MM.1S (cell line): ENCODE data around the gene IDH1.

Experiments
- DNase-seq: peaks from one replicate; pipeline ENCODE4 v3.0.0-alpha.2; 2015
- H2AFZ ChIP-seq: fragments of 300-600 bp; sonication (generic); 2 replicates; pipeline ENCODE4 v1.6.0; 2016; ENCODE audit warnings: antibody characterized with exemption, low read length
- H3F3A ChIP-seq: fragments of 300-600 bp; sonication (generic); 2 replicates; pipeline ENCODE4 v1.6.1; 2016; ENCODE audit warnings: mild to moderate bottlenecking, antibody characterized with exemption, low read length, moderate library complexity, mixed read lengths; ENCODE audit not compliant: insufficient read depth
- H3K27ac ChIP-seq: fragments of 300-600 bp; sonication (generic); 2 replicates; pipeline ENCODE4 v1.5.1; 2016; ENCODE audit warnings: mild to moderate bottlenecking, low read length
- H3K27me3 ChIP-seq: fragments of 300-600 bp; sonication (generic); replicated peaks from 2 replicates; pipeline ENCODE4 v1.6.0; 2016; ENCODE audit warnings: low read length; ENCODE audit not compliant: insufficient read depth
- H3K36me3 ChIP-seq: fragments of 300-600 bp; sonication (generic); replicated peaks from 2 replicates; pipeline ENCODE4 v1.6.1; 2016; ENCODE audit warnings: mild to moderate bottlenecking, low read length, mixed read lengths; ENCODE audit not compliant: insufficient read depth
- H3K4me1 ChIP-seq: fragments of 300-600 bp; sonication (generic); 2 replicates; pipeline ENCODE4 v1.6.1; 2016; ENCODE audit warnings: low read length, mixed read lengths
- H3K4me2 ChIP-seq: fragments of 300-600 bp; sonication (generic); 2 replicates; pipeline ENCODE4 v1.6.0; 2016; ENCODE audit warnings: low read depth, low read length
- H3K4me3 ChIP-seq: fragments of 300-600 bp; sonication (generic); 2 replicates; pipeline ENCODE4 v1.5.1; 2016; ENCODE audit warnings: low read length, mixed read lengths
- H3K79me2 ChIP-seq: fragments of 300-600 bp; sonication (generic); 2 replicates; pipeline ENCODE4 v1.6.1; 2016; ENCODE audit warnings: mixed run types, low read length, mixed read lengths
- H3K9ac ChIP-seq: fragments of 300-600 bp; sonication (generic); 2 replicates; pipeline ENCODE4 v1.6.1; 2016; ENCODE audit warnings: low read length, mixed read lengths
- H3K9me2 ChIP-seq: fragments of 300-600 bp; sonication (generic); replicated peaks from 2 replicates; pipeline ENCODE4 v1.6.1; 2016; ENCODE audit warnings: mild to moderate bottlenecking, low read length, mixed read lengths; ENCODE audit not compliant: insufficient read depth
- H3K9me3 ChIP-seq: fragments of 300-600 bp; sonication (generic); replicated peaks from 2 replicates; pipeline ENCODE4 v1.6.1; 2016; ENCODE audit warnings: mild to moderate bottlenecking, low read length, mixed read lengths; ENCODE audit not compliant: insufficient read depth
- H4K20me1 ChIP-seq: fragments of 300-600 bp; sonication (generic); 2 replicates; pipeline ENCODE4 v1.6.1; 2016; ENCODE audit warnings: mild to moderate bottlenecking, low read length, moderate library complexity, mixed read lengths; ENCODE audit not compliant: insufficient read depth
- CTCF ChIP-seq: fragments of 300-600 bp; sonication (generic); IDR thresholded peaks from 2 replicates; pipeline ENCODE4 v1.5.1; 2016; ENCODE audit warnings: antibody characterized with exemption, low read length, mixed read lengths
- EZH2 ChIP-seq: fragments of 300-600 bp; sonication (generic); optimal IDR thresholded peaks from 2 replicates; pipeline ENCODE3; 2017; ENCODE audit warnings: low read depth, mild to moderate bottlenecking, antibody characterized with exemption, low read length, mixed read lengths
- EZH2phosphoT487 ChIP-seq: fragments of 300-600 bp; sonication (generic); IDR thresholded peaks from 2 replicates; pipeline ENCODE4 v1.6.1; 2018; ENCODE audit warnings: antibody characterized with exemption, low read length

IDH1 gene

DNA sequence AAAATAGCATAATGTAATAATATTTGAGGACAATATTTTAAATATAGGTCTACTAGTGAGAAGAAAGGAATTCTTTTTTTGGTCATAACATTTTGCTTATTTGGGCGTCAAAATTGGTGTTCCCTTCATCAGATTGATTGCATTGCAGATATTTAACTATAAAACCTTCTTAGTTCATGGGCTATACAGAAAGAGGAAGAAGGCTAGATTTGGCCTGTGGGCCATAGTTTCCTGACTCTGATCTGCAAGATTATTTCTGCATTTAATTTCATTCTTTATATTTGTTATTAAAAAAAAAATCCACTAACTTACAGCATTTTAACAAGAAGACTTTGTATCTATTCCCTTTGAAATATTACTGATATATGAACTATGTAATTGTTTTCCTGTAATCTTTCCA, 43.1 kb upstream of the IDH1 start:
- Histone ChIP-seq H2AFZ (no peak overlapping the region), H3K36me3 (0 out of 2 replicates have a peak, but pooled peaks cover 3% of the 10 kb centered on the region), H3F3A (no peaks in the 10 kb centered on the region)

GRCh38 chr2:208296610-208297009, 41.7 kb upstream of the IDH1 start:
- no peaks in the 10 kb centered on the region for H3F3A ChIP-seq
- H3K9me2 ChIP-seq, result no peaks in the 10 kb centered on the region
- TF ChIP-seq EZH2 (no peak), EZH2phosphoT487 (no peak), CTCF (no peak)
- no peaks in the 10 kb centered on the region for H3K79me2 ChIP-seq
- H2AFZ ChIP-seq, result no peak overlapping the region
- no peak overlapping the region for H3K4me2 ChIP-seq
- H3K9me3 ChIP-seq, result no peaks in the 10 kb centered on the region
- H3K27ac ChIP-seq, result no peak overlapping the region
- H3K9ac ChIP-seq, result no peak overlapping the region
- H3K27me3 ChIP-seq, result no peaks in the 10 kb centered on the region
- H4K20me1 ChIP-seq, result no peaks in the 10 kb centered on the region
- 0 out of 2 replicates have a peak, but pooled peaks cover 3% of the 10 kb centered on the region for H3K36me3 ChIP-seq
- H3K4me1 ChIP-seq, result no peaks in the 10 kb centered on the region
- DNase-seq, result no peak
- no peak overlapping the region for H3K4me3 ChIP-seq

More for the DNA sequence above, 43.1 kb upstream of the IDH1 start:
- TF ChIP-seq EZH2phosphoT487 (no peak), CTCF (no peak), EZH2 (no peak)
- no peaks in the 10 kb centered on the region for H3K9me3 ChIP-seq
- no peak overlapping the region for H3K27ac ChIP-seq
- no peak overlapping the region for H3K9ac ChIP-seq
- H3K27me3 ChIP-seq, result no peaks in the 10 kb centered on the region
- no peaks in the 10 kb centered on the region for H4K20me1 ChIP-seq
- no peaks in the 10 kb centered on the region for H3K9me2 ChIP-seq
- DNase-seq, result no peak
- no peaks in the 10 kb centered on the region for H3K79me2 ChIP-seq
- H3K4me2 ChIP-seq, result no peak overlapping the region
- no peak overlapping the region for H3K4me3 ChIP-seq
- no peaks in the 10 kb centered on the region for H3K4me1 ChIP-seq

- DNase-seq, result no peak
- no peak for TF ChIP-seq EZH2phosphoT487
- H3K4me2 ChIP-seq, result no peak overlapping the region
- H3K36me3 ChIP-seq, result 0 out of 2 replicates have a peak, but pooled peaks cover 4% of the 10 kb centered on the region
- H3K27ac ChIP-seq, result no peak overlapping the region
- no peak overlapping the region for H2AFZ ChIP-seq
- H4K20me1 ChIP-seq, result no peaks in the 10 kb centered on the region
- no peaks in the 10 kb centered on the region for H3K27me3 ChIP-seq
- no peaks in the 10 kb centered on the region for H3K4me1 ChIP-seq
- H3K79me2 ChIP-seq, result no peaks in the 10 kb centered on the region
- no peaks in the 10 kb centered on the region for H3F3A ChIP-seq
- no peaks in the 10 kb centered on the region for H3K9me2 ChIP-seq
- no peak overlapping the region for H3K9ac ChIP-seq
- no peaks in the 10 kb centered on the region for H3K9me3 ChIP-seq
- H3K4me3 ChIP-seq, result no peak overlapping the region
These were observed 41.0 kb upstream of the IDH1 start for GRCh38 chr2:208295834-208296233.

- Histone ChIP-seq H3K27me3 (no peaks in the 10 kb centered on the region), H3K4me2 (no peak overlapping the region), H3K27ac (no peak overlapping the region), H3F3A (no peaks in the 10 kb centered on the region), H3K9me2 (no peaks in the 10 kb centered on the region), H3K4me3 (no peak overlapping the region), H3K36me3 (0 out of 2 replicates have a peak, but pooled peaks cover 10% of the 10 kb centered on the region), H3K79me2 (no peaks in the 10 kb centered on the region), H3K4me1 (no peaks in the 10 kb centered on the region), H3K9me3 (no peaks in the 10 kb centered on the region), H3K9ac (no peak overlapping the region), H4K20me1 (no peaks in the 10 kb centered on the region), H2AFZ (no peak overlapping the region)
- TF ChIP-seq EZH2 (no peak), EZH2phosphoT487 (no peak), CTCF (no peak)
- DNase-seq, result no peak
These were observed 39.7 kb upstream of the IDH1 start for GRCh38 chr2:208294482-208295024.
